T47D (cell line): ENCODE data around the gene STYXL2.

Source experiments
- DNase-seq, 2 experiments: peaks; one replicate each; pipeline versions ENCODE4 v3.0.0 to v3.0.0-alpha.2; 2011 to 2012; ENCODE audit warnings: low read depth in 1 of 2, low spot score in 1 of 2
- JUND ChIP-seq: IDR thresholded peaks from 2 replicates; pipeline ENCODE4 v1.6.1; 2012; ENCODE audit warnings: low read depth
- in situ Hi-C: cut with HindIII; loops from 2 replicates; pipeline ENCODE4 v1.10.0; 2016; ENCODE audit warnings: low sequenced_read_pairs, low pct_unique_long_range_greater_than_20kb

The STYXL2 gene

DNA sequence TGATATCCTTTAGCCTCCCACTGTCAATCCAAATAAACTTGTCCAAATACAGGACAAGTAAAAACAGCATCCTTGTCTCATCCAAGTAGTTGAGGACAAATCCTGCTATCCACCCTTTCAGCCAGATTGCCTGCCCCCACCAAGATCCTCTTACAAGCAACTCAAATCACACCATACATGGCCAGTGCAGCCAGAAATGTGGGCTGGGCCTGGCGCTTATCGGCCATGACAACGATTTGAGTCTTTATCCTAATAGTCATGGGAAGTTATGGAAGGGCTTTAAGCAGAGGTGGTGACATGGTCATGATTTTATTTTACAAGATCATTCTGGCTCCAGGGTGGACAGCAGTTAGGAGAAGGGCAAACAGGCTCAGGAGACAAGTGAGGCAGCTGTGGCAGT lies 10.0 kb upstream of the STYXL2 start:
- no peak for DNase-seq
- no peak for TF ChIP-seq JUND
- in situ Hi-C loops = no loop called here

DNA sequence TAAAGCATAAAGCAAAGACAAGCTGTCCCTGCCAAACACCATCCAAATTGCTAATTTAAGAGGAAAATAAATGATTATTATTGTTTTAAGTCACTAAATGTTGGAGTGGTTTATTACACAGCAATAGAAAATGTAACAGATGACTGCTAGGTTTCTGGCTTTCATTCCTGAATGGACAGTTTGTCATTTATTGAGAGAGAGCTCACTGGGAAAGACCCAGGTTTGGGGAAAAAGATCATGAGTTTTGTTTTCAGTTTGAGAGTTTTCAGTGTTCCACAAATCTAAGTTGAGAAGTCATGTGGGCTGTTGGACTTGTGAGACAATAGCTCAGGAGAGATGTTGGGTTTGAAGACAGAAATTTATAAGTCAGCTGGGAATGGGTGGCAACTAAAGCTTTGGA lies 9.1 kb upstream of the STYXL2 start:
- no peak for DNase-seq
- in situ Hi-C loops = no loop called here
- no peak for TF ChIP-seq JUND

DNA sequence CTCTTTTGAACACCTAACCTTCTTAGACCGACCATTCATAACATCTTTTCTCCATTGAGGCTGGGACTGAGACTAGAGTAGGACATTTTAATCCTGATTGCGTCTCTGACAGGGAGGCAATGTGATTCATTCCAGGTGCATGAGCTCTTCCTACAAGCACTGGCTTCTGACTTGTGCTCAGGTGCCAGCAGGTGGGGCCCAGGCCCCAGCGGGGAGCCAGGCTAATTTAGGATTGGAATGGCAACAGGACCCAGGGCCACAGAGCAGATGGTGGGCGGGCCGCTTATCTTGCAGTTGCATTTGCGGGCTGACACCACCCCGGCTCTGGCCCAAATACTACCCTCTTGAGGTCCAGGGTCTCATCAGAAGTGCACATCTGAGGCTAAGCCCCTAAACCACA lies 7.8 kb upstream of the STYXL2 start:
- in situ Hi-C loops = no loop called here
- no peak for TF ChIP-seq JUND
- no peak for DNase-seq

DNA sequence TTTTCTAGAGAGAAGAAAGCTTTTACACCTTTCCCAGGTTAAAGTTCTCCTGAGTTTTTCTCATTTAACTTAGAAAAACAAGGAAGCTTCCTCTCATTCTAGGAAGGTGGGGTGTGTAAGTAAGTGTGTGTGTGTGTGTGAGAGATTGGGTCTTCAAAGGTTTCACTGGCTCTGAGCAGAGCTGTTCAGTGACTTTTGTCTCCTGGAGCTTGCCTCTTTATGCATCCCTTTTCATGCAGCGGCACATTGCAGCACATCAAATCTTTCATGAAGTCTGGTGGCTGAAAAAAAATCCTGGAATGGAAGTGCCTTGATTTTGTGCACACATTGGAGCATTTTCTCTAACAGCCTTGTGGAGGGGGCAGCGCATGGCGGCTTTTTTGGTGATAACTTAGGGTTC lies 7.1 kb upstream of the STYXL2 start:
- in situ Hi-C loops = no loop called here
- no peak for DNase-seq
- TF ChIP-seq JUND = no peak

DNA sequence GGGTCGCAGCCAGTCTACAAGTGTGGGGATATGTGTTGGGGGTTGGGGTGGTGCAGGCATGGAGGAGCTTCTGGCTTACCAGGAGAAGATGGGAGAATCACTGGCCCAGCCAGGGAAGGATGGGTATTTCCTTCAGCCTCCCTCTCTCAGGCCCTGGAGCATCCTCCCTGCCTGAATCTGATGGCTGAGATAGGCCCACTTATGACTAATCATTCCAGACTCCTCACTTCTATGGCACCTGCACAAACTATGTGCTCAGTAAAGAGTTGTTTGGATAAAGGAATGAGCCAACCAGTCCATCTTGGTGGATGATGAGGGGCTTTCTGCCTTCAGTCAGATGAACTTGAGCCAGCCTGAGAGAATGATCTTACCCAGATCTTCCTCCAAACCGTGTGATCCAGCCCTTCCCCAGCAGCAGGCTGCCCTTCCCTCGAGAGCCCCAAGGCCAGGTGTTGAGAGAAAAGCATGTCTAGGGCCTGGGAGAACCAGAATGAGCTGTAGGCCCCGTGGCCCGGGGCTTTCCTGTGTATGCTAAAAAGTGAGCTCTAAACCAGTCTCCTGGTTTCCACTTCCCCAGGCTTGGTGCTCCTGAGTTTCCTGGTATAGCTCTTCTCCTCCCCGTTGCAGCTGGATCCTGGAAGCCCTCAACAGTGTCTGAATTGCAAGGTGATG lies 5.0 kb upstream of the STYXL2 start:
- no peak for DNase-seq
- TF ChIP-seq JUND = no peak
- in situ Hi-C loops = no loop called here

DNA sequence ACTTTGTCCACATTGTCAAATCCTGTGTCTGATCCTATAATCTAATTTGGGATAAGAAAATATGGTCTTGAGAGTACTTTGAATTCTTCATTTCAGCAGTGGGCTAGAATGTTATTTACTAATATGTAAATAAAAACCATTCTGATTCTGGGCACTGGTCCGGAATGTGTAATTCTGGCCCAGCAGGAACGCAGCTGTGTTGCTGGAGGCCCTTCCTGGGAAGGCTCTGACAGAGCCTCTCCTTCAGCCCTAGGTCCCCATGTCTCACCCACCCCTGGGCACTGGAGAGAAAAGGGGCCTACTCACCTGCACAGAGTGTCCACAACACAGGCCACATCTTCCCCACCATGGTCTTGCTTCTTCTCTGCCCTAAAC lies 3.9 kb upstream of the STYXL2 start:
- no peak for DNase-seq
- no peak for TF ChIP-seq JUND
- in situ Hi-C loops = no loop called here

DNA sequence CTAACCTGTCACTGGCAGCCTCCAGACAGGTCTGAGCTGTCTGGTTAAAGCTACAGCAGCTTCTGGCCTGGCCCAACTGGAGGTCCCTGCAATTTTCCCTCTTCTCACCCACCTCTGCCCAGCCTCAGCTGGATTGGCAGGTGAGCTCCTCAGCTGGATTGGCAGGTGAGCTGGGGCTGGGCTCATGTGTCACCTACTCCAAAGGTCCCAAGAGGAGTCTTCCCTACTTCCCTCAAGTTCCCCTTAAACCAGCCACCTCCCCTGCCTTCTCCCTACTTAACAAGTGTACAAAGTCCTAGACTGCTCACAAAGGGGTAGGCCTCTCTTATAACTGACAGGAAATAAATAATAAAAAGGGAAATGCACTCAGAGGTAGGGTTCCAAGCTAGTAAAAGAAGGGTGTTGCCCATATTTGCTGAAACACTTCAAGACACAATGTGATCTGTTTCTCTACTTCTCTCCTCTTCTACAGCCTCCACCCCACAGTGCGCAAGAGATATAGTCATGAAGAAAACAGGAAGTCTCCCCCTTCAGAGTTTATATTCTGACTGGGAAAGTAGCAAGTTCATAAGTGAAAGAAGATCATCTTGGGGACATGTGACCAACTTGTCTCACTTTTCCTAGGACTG lies 3.4 kb upstream of the STYXL2 start, which contains the start of gene GPA33:
GPA33 (minus strand) TSS at position 64 of the 629 bp plus-strand sequence. CDS start 90 bp downstream, outside the sequence.
- DNase-seq = no peak
- no peak for TF ChIP-seq JUND
- in situ Hi-C loops = no loop called here

DNA sequence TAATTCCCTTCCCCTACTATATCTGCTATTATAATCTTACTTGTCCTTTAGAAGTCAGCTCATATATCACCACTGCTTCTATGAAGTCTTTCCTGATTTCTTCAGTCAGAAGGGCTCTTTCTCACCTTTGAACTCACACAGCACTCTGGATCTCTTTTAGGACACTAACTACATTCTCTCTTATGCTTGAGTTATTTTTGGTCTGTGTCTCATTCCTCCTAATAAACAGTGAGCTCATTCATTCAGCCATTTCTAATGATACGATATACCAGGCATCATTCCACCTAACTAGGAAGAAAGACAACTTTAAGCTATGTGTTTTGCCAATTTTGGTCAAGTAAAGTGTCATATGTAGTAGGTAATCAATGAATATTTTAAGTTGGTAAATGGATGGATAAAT lies 1.2 kb upstream of the STYXL2 start:
- DNase-seq = no peak
- no peak for TF ChIP-seq JUND
- in situ Hi-C loops = no loop called here

DNA sequence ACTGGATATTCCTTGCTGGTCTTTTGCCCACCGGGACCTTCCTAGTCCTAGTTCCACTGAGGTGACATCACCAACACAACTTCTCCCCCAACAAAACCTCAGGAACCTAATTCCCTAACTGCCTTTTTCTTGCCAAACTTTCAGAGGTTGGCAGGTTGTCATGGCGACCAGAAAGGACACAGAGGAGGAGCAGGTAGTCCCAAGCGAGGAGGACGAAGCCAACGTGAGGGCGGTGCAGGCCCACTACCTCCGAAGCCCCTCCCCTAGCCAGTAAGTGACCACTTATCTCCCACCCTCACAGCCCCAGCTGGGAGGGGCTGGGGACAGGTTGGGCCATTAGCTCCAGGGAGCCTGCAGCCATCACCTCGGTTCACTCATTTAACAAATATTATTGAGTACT lies 815 bp downstream of the STYXL2 start:
- in situ Hi-C loops = no loop called here
- DNase-seq = no peak
- TF ChIP-seq JUND = no peak

DNA sequence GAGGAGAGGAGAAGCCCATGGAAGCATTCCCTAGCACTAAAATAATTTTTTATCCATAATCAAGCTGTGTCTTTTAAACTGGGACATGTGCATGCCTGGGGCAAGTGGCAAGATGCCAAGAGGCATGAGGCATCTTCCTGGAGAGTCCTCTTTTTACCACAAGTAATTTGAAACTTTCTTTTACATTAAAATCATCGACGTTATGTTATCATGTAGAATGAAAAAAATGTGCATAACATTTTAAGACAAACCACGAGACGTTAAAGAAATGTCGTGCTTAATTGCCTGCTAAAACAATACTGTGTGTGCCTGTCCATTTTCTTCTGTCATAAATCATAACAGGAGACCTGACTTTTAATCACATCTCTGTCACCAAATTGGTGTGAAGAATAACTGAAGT lies 1.5 kb downstream of the STYXL2 start:
- TF ChIP-seq JUND = no peak
- DNase-seq = peak in 1 of 2 experiments; percentile 61
- in situ Hi-C loops = no loop called here

DNA sequence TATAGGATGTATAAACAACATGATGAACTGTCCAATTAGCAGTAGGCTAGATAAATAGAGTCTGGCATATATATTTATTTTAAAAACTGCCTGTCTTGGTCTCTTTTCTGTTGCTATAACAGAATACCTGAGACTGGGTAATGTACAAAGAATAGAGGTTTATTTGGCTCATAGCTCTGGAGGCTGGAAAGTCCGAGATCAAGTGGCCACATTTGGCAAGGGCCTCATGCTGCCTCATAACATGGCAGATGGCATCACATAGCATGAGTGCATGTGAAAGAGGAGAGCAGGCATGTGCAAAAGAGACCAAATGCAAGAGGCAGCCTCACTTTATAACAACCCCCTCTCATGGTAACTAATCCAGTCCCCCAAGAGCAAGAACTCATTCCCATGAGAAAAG lies 6.0 kb downstream of the STYXL2 start:
- in situ Hi-C loops = no loop called here
- no peak for TF ChIP-seq JUND

DNA sequence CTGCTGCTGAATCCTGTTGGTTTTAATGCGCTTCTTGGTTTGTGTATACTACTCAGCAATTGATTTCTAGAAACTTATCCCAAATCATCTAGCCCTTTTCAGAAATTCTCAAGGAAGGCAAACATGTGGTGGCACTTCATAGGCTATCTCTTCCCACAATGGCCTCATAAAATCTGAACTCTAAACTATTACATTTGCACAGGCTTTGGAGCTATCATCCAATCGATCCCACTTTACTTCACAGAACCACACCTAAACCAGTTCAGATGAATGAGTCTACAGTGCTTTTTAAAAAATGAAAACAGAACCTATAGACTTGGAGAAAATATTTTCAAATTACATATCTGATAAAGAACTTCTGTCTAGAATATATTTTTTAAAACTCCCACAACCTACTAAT lies 6.9 kb downstream of the STYXL2 start:
- in situ Hi-C loops = no loop called here
- no peak for DNase-seq
- TF ChIP-seq JUND = no peak

More for the DNA sequence above, 6.0 kb downstream of the STYXL2 start:
- no peak for DNase-seq

DNA sequence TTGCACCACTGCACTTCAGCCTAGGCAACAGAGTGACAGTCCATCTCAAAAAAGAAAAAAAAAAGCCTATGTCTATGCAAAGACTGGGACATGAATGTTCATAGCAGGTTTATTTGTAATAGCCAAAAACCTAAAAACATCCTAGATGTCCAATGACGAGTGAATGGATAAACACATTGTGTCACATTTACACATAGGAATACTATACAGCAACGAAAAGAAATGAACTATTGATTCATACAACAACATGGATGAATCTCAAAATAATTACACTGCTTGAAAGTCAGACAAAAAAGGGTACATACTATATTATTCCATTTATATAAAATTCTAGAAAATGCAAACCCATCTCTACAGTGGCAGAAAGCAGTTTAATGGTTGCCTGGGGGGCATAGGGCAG lies 7.9 kb downstream of the STYXL2 start:
- DNase-seq = no peak
- no peak for TF ChIP-seq JUND
- in situ Hi-C loops = no loop called here
